ENCODE results near the gene JAML.

The JAML gene

DNA sequence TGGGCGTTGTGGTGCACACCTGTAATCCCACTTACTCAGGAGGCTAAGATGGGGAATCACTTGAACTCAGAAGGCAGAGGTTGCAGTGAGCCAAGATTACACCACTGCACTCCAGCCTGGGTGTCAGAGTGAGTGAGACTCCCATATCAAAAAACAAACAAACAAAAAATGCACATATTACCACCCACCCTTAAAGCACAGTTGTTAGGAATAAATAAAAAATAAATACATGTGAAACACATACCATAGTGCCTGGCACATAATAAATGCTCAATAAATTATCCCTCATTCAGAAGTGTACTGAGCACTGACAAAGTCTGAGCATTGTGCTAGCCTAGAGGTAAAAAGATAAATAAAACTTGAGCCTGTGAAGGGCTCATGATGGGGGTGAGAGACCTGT lies 9.0 kb upstream of the JAML start:
- H3K9ac ChIP-seq (ENCODE audit: low read depth, low read length, poor library complexity, severe bottlenecking) = no peak overlapping the region
- no peak for TF ChIP-seq EZH2phosphoT487 (IDR thresholded peaks at IDR 0.05; ENCODE audit: borderline replicate concordance)
- TF ChIP-seq, protein P1, sequence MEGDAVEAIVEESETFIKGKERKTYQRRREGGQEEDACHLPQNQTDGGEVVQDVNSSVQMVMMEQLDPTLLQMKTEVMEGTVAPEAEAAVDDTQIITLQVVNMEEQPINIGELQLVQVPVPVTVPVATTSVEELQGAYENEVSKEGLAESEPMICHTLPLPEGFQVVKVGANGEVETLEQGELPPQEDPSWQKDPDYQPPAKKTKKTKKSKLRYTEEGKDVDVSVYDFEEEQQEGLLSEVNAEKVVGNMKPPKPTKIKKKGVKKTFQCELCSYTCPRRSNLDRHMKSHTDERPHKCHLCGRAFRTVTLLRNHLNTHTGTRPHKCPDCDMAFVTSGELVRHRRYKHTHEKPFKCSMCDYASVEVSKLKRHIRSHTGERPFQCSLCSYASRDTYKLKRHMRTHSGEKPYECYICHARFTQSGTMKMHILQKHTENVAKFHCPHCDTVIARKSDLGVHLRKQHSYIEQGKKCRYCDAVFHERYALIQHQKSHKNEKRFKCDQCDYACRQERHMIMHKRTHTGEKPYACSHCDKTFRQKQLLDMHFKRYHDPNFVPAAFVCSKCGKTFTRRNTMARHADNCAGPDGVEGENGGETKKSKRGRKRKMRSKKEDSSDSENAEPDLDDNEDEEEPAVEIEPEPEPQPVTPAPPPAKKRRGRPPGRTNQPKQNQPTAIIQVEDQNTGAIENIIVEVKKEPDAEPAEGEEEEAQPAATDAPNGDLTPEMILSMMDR (conservative IDR thresholded peaks at IDR 0.05; ENCODE audit: low read length) = no peak
- no peaks in the 10 kb centered on the region for H3K9me3 ChIP-seq (ENCODE audit: insufficient read depth, low read depth, low read length)
- H3K9me2 ChIP-seq (replicated peaks; ENCODE audit: low read depth, low read length) = no peaks in the 10 kb centered on the region
- peaks cover 6% of the 10 kb centered on the region for H3K4me1 ChIP-seq (ENCODE audit: insufficient read depth, low read length, poor library complexity, severe bottlenecking)
- no peak overlapping the region for H2AFZ ChIP-seq (ENCODE audit: low read length)
- H3K36me3 ChIP-seq (ENCODE audit: insufficient read depth, low read length) = no peaks in the 10 kb centered on the region
- no peak overlapping the region for H3K4me3 ChIP-seq (ENCODE audit: low read length, poor library complexity, severe bottlenecking)
- H4K20me1 ChIP-seq (ENCODE audit: insufficient read depth, low read length, poor library complexity, severe bottlenecking) = no peaks in the 10 kb centered on the region
- no peaks in the 10 kb centered on the region for H3K79me2 ChIP-seq (ENCODE audit: insufficient read depth, low read length)
- H3K4me2 ChIP-seq (ENCODE audit: low read depth, low read length, poor library complexity, severe bottlenecking) = no peak overlapping the region
- no peaks in the 10 kb centered on the region for H3F3A ChIP-seq (ENCODE audit: low read depth)
- no peaks in the 10 kb centered on the region for H3K27me3 ChIP-seq (ENCODE audit: insufficient read depth, low read length, poor library complexity, severe bottlenecking)

DNA sequence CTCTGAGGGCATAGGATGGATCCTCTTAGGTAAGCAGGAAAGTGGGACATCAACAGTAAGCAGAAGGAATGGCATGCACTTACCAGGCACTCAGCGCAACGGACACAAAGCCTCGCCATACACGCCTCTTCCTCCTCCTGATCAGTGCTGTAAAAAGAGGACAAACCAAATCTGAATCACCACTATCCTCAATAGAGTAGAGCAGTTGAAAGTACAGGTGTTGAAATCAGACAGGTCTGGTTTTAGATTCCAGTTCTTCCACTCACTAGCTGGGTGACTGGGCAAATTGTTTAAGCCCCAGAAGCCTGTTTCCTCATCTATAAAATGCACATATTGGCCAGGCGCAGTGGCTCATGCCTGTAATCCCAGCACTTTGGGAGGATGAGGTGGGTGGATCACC lies 8.6 kb upstream of the JAML start:
- H3K36me3 ChIP-seq (ENCODE audit: insufficient read depth, low read length) = no peaks in the 10 kb centered on the region
- no peak overlapping the region for H3K4me2 ChIP-seq (ENCODE audit: low read depth, low read length, poor library complexity, severe bottlenecking)
- no peaks in the 10 kb centered on the region for H3K9me2 ChIP-seq (replicated peaks; ENCODE audit: low read depth, low read length)

DNA sequence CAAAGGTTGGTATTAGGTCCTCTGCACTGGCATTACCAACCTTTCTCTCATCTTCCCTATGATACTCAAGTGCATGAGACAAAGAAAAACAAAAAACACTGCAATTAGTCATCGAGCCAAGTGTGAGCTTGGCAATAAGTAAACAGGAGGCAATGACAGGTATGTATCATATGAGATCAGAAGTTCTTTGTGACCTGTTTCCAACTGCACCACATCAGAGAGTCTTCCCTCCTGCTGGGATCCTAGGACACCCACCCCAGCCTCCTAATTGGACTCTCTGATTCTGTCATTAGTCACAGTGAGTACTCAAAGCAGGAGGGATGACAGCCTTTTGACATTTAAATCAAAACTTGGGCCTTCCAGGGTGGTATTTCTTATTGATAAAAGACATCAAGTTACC lies 7.8 kb upstream of the JAML start:
- H3K27me3 ChIP-seq (ENCODE audit: insufficient read depth, low read length, poor library complexity, severe bottlenecking) = no peaks in the 10 kb centered on the region
- H3F3A ChIP-seq (ENCODE audit: low read depth) = no peaks in the 10 kb centered on the region
- H4K20me1 ChIP-seq (ENCODE audit: insufficient read depth, low read length, poor library complexity, severe bottlenecking) = no peaks in the 10 kb centered on the region
- H3K9me3 ChIP-seq (ENCODE audit: insufficient read depth, low read depth, low read length) = no peaks in the 10 kb centered on the region
- H3K4me1 ChIP-seq (ENCODE audit: insufficient read depth, low read length, poor library complexity, severe bottlenecking) = peaks cover 4% of the 10 kb centered on the region
- no peaks in the 10 kb centered on the region for H3K79me2 ChIP-seq (ENCODE audit: insufficient read depth, low read length)
- H3K9me2 ChIP-seq (replicated peaks; ENCODE audit: low read depth, low read length) = no peaks in the 10 kb centered on the region
- no peak overlapping the region for H2AFZ ChIP-seq (ENCODE audit: low read length)
- H3K4me2 ChIP-seq (ENCODE audit: low read depth, low read length, poor library complexity, severe bottlenecking) = no peak overlapping the region
- TF ChIP-seq EZH2phosphoT487 (IDR thresholded peaks at IDR 0.05; ENCODE audit: borderline replicate concordance) = no peak
- TF ChIP-seq, protein P1 (conservative IDR thresholded peaks at IDR 0.05; ENCODE audit: low read length) = no peak
- no peaks in the 10 kb centered on the region for H3K36me3 ChIP-seq (ENCODE audit: insufficient read depth, low read length)
- no peak overlapping the region for H3K4me3 ChIP-seq (ENCODE audit: low read length, poor library complexity, severe bottlenecking)
- H3K9ac ChIP-seq (ENCODE audit: low read depth, low read length, poor library complexity, severe bottlenecking) = no peak overlapping the region

More for the DNA sequence above, 8.6 kb upstream of the JAML start:
- Histone ChIP-seq H3K9ac (ENCODE audit: low read depth, low read length, poor library complexity, severe bottlenecking) (no peak overlapping the region), H2AFZ (ENCODE audit: low read length) (no peak overlapping the region), H3K79me2 (ENCODE audit: insufficient read depth, low read length) (no peaks in the 10 kb centered on the region), H3K27me3 (ENCODE audit: insufficient read depth, low read length, poor library complexity, severe bottlenecking) (no peaks in the 10 kb centered on the region), H3K9me3 (ENCODE audit: insufficient read depth, low read depth, low read length) (no peaks in the 10 kb centered on the region), H4K20me1 (ENCODE audit: insufficient read depth, low read length, poor library complexity, severe bottlenecking) (no peaks in the 10 kb centered on the region), H3K4me1 (ENCODE audit: insufficient read depth, low read length, poor library complexity, severe bottlenecking) (peaks cover 1% of the 10 kb centered on the region), H3F3A (ENCODE audit: low read depth) (no peaks in the 10 kb centered on the region), H3K4me3 (ENCODE audit: low read length, poor library complexity, severe bottlenecking) (no peak overlapping the region)
- TF ChIP-seq EZH2phosphoT487 (IDR thresholded peaks at IDR 0.05; ENCODE audit: borderline replicate concordance) = no peak
- TF ChIP-seq, protein P1 (conservative IDR thresholded peaks at IDR 0.05; ENCODE audit: low read length) = no peak
